Measurements from ENCODE around the gene SPIC. TPM values are rescaled to one million over a fixed set of nuclear protein-coding genes. Genes with fewer than 3 reads are reported as not detected.

The SPIC gene
- total RNA-seq, 4 donors from 2014 or later = not detected

Small RNA genes lying within 50 kb of the gene (small RNA-seq; reads per million reads assigned to genes)
- gene RF00019 = 0 reads per million in 3 donors
- 0 reads per million in 3 donors for gene RNA5SP367
- gene RNU5E-5P = 0.17 to 0.25 (median 0.19) reads per million in 3 donors

Other genes starting within 250 kb of the SPIC start
- 10 to 100 TPM in 3 of 4 donors, 1 to 10 TPM in 1; 9.3 to 12.6 (median 10.7) TPM for gene UTP20, start 195.2 kb upstream of the SPIC start, total RNA-seq
- gene ARL1, start 67.6 kb upstream of the SPIC start, total RNA-seq = 10 to 100 TPM; 48.5 to 63.1 (median 54.4) TPM
- gene MYBPC1, start 119.6 kb downstream of the SPIC start, total RNA-seq = under 1 TPM in 2 of 4 donors, not detected in 2; 0.13 to 0.17 TPM
- 100 to 1,000 TPM in 1 of 4 donors, 10 to 100 TPM in 3; 57.5 to 180 (median 83.8) TPM for gene CHPT1, start 222.3 kb downstream of the SPIC start, total RNA-seq

Data from esophagus muscularis mucosa (tissue), 4 donors.